H9 (cell line): Measurements from ENCODE around the gene SMIM36. TPM values are rescaled to one million over a fixed set of nuclear protein-coding genes. Genes with fewer than 3 reads are reported as not detected.

Source experiments
- DNase-seq: peaks from one replicate; pipeline ENCODE4 v3.0.0-alpha.2; 2017
- H2AFZ ChIP-seq: one replicate; pipeline ENCODE4 v1.6.1; 2013; ENCODE audit warnings: mild to moderate bottlenecking, low read length, control low read depth, moderate library complexity
- H2AK5ac ChIP-seq: 2 replicates; pipeline ENCODE4 v1.6.1; 2013; ENCODE audit warnings: low read length, control low read depth, mixed read lengths; ENCODE audit not compliant: insufficient read length
- H2BK120ac ChIP-seq: one replicate; pipeline ENCODE4 v1.6.1; 2013; ENCODE audit warnings: low read depth, mild to moderate bottlenecking, low read length, control low read depth, inconsistent platforms; ENCODE audit not compliant: poor library complexity, severe bottlenecking
- H2BK12ac ChIP-seq: 2 replicates; pipeline ENCODE4 v1.6.1; 2013; ENCODE audit warnings: low read length, control low read depth, mixed read lengths, low read depth; ENCODE audit not compliant: insufficient read length
- H2BK15ac ChIP-seq: 2 replicates; pipeline ENCODE4 v1.6.1; 2013; ENCODE audit warnings: low read depth, low read length, control low read depth
- H2BK20ac ChIP-seq: one replicate; pipeline ENCODE4 v1.6.1; 2013; ENCODE audit warnings: low read depth, mild to moderate bottlenecking, low read length, control low read depth, inconsistent platforms; ENCODE audit not compliant: poor library complexity, severe bottlenecking
- H2BK5ac ChIP-seq: 2 replicates; pipeline ENCODE4 v1.6.1; 2013; ENCODE audit warnings: low read length, control low read depth, mixed read lengths; ENCODE audit not compliant: insufficient read length
- H3K14ac ChIP-seq: 2 replicates; pipeline ENCODE4 v1.6.1; 2013; ENCODE audit warnings: low read length, control low read depth; ENCODE audit not compliant: insufficient read depth
- H3K18ac ChIP-seq: 2 replicates; pipeline ENCODE4 v1.6.1; 2013; ENCODE audit warnings: low read depth, mild to moderate bottlenecking, mixed read lengths, low read length, control low read depth; ENCODE audit not compliant: insufficient read length
- H3K23ac ChIP-seq: 2 replicates; pipeline ENCODE4 v1.6.1; 2013; ENCODE audit warnings: low read length, control low read depth, mixed read lengths, low read depth; ENCODE audit not compliant: insufficient read length
- H3K23me2 ChIP-seq: 2 replicates; pipeline ENCODE4 v1.6.1; 2013; ENCODE audit warnings: low read depth, mild to moderate bottlenecking, mixed read lengths, low read length, control low read depth; ENCODE audit not compliant: insufficient read length, poor library complexity, severe bottlenecking
- H3K27ac ChIP-seq: 2 replicates; pipeline ENCODE4 v1.5.1; 2013; ENCODE audit warnings: low read length, control low read depth, mixed read lengths, low read depth; ENCODE audit not compliant: insufficient read length
- H3K27me3 ChIP-seq: 2 replicates; pipeline ENCODE4 v1.6.1; 2013; ENCODE audit warnings: low read length, control low read depth, inconsistent platforms; ENCODE audit not compliant: insufficient read depth
- H3K4ac ChIP-seq: 2 replicates; pipeline ENCODE4 v1.6.1; 2013; ENCODE audit warnings: low read depth, mild to moderate bottlenecking, control low read depth, inconsistent platforms, low read length, moderate library complexity
- H3K4me1 ChIP-seq: 2 replicates; pipeline ENCODE4 v1.6.1; 2013; ENCODE audit warnings: low read length, control low read depth, inconsistent platforms; ENCODE audit not compliant: insufficient read depth
- H3K4me2 ChIP-seq: 2 replicates; pipeline ENCODE4 v1.6.1; 2013; ENCODE audit warnings: low read length, control low read depth, mixed read lengths; ENCODE audit not compliant: insufficient read length, insufficient read depth
- H3K56ac ChIP-seq: 2 replicates; pipeline ENCODE4 v1.6.1; 2013; ENCODE audit warnings: low read depth, mild to moderate bottlenecking, mixed read lengths, low read length, control low read depth; ENCODE audit not compliant: insufficient read length
- H3K79me1 ChIP-seq: 2 replicates; pipeline ENCODE4 v1.6.1; 2013; ENCODE audit warnings: low read depth, mild to moderate bottlenecking, moderate library complexity, low read length, control low read depth, inconsistent platforms; ENCODE audit not compliant: insufficient read depth, poor library complexity, severe bottlenecking
- H3K79me2 ChIP-seq: 2 replicates; pipeline ENCODE4 v1.6.1; 2013; ENCODE audit warnings: low read length, control low read depth, inconsistent platforms; ENCODE audit not compliant: insufficient read depth
- H3K9ac ChIP-seq: 2 replicates; pipeline ENCODE4 v1.6.1; 2013; ENCODE audit warnings: low read length, control low read depth, mixed read lengths; ENCODE audit not compliant: insufficient read length; ENCODE audit errors: extremely low read depth
- H3K9me3 ChIP-seq: one replicate; pipeline ENCODE4 v1.6.1; 2013; ENCODE audit warnings: low read depth, low read length, inconsistent platforms; ENCODE audit not compliant: control insufficient read depth
- H3T11ph ChIP-seq: one replicate; pipeline ENCODE4 v1.6.1; 2013; ENCODE audit warnings: mild to moderate bottlenecking, low read length, control low read depth, inconsistent platforms
- H4K20me1 ChIP-seq: one replicate; pipeline ENCODE4 v1.6.1; 2013; ENCODE audit not compliant: control insufficient read depth, insufficient read length, insufficient read depth
- H4K5ac ChIP-seq: 2 replicates; pipeline ENCODE4 v1.6.1; 2013; ENCODE audit warnings: low read depth, mild to moderate bottlenecking, mixed read lengths, low read length, control low read depth; ENCODE audit not compliant: insufficient read length
- H4K8ac ChIP-seq: replicated peaks from 2 replicates; pipeline ENCODE4 v1.6.1; 2013; ENCODE audit warnings: low read length, control low read depth, mixed read lengths, low read depth; ENCODE audit not compliant: insufficient read length
- H4K91ac ChIP-seq: 2 replicates; pipeline ENCODE4 v1.6.1; 2013; ENCODE audit warnings: low read depth, mild to moderate bottlenecking, moderate library complexity, mixed read lengths, low read length, control low read depth; ENCODE audit not compliant: insufficient read length
- H3K27ac Mint-ChIP-seq, 3 experiments: 2 replicates in 2 of 3; 3 replicates in 1 of 3; pipeline ENCODE4 v1.8.0; 2020 to 2021; ENCODE audit warnings: mixed read lengths in 3 of 3, mild to moderate bottlenecking in 1 of 3, moderate library complexity in 1 of 3
- H3K27me3 Mint-ChIP-seq: 2 replicates; pipeline ENCODE4 v1.8.0; 2021; ENCODE audit warnings: low read depth, mild to moderate bottlenecking, moderate library complexity, mixed read lengths
- H3K36me3 Mint-ChIP-seq, 3 experiments: 2 replicates in 2 of 3; 3 replicates in 1 of 3; pipeline ENCODE4 v1.8.0; 2020 to 2021; ENCODE audit warnings: low read depth in 3 of 3, mixed read lengths in 3 of 3; ENCODE audit not compliant: insufficient read depth in 1 of 3
- H3K4me1 Mint-ChIP-seq, 2 experiments: 2 replicates each; pipeline ENCODE4 v1.8.0; 2020; ENCODE audit warnings: mixed read lengths in 2 of 2
- H3K4me3 Mint-ChIP-seq, 2 experiments: 2 replicates in 1 of 2; 3 replicates in 1 of 2; pipeline ENCODE4 v1.8.0; 2020 to 2021; ENCODE audit warnings: mild to moderate bottlenecking in 2 of 2, mixed read lengths in 2 of 2, moderate library complexity in 1 of 2
- H3K9me3 Mint-ChIP-seq, 2 experiments: 2 replicates in 1 of 2; 3 replicates in 1 of 2; pipeline ENCODE4 v1.8.0; 2020; ENCODE audit warnings: mild to moderate bottlenecking in 2 of 2, mixed read lengths in 2 of 2, moderate library complexity in 1 of 2
- WGBS: extraction: QIAGEN DNeasy Blood & Tissue Kit; methylation state at CpG from one replicate; pipeline ENCODE4 v1.1.7; 2013; ENCODE audit warnings: missing lambda C conversion rate, low lambda C conversion rate, mixed read lengths; ENCODE audit not compliant: insufficient read length; ENCODE audit errors: extremely low coverage; 5-methylcytosine and 5-hydroxymethylcytosine counted together
- total RNA-seq: library from RNA; stranded (reverse); gene quantifications from 2 replicates; pipeline ENCODE4 v1.2.1, GENCODE V29; 2021
- TF ChIP-seq, protein P1 (sequence below): fragments of 200-600 bp; sonication (generic); conservative IDR thresholded peaks from 3 replicates; pipeline ENCODE4 v1.8.0; 2021; ENCODE audit warnings: antibody characterized with exemption, mild to moderate bottlenecking

The SMIM36 gene
- total RNA-seq, 1 experiment from 2014 or later: not detected

DNA sequence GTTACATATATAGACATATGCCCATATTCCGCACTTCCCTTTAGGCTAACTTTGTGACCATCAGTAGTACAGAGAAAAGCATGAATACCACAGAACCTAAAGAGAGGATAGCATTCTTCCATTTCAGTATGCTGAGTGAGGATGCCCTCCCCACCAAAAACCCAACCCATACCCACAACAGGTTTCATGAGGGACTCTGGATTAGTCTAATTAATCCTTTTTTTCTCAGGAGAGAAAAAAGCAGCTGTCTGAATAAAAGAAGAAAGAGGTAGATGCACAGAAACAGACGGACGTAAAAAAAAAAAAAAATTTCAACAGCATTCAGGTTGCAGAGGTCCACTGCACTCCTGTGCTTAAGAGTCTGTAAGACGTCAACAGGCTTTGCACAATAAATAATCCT is 96.3 kb downstream of the SMIM36 start:
- peaks cover 16 to 27% of the 10 kb centered on the region in 2 experiments for H3K4me1 Mint-ChIP-seq
- peaks cover 17% of the 10 kb centered on the region; the same call in 1 of the 2 replicates for H3K79me2 ChIP-seq
- TF ChIP-seq, protein P1, sequence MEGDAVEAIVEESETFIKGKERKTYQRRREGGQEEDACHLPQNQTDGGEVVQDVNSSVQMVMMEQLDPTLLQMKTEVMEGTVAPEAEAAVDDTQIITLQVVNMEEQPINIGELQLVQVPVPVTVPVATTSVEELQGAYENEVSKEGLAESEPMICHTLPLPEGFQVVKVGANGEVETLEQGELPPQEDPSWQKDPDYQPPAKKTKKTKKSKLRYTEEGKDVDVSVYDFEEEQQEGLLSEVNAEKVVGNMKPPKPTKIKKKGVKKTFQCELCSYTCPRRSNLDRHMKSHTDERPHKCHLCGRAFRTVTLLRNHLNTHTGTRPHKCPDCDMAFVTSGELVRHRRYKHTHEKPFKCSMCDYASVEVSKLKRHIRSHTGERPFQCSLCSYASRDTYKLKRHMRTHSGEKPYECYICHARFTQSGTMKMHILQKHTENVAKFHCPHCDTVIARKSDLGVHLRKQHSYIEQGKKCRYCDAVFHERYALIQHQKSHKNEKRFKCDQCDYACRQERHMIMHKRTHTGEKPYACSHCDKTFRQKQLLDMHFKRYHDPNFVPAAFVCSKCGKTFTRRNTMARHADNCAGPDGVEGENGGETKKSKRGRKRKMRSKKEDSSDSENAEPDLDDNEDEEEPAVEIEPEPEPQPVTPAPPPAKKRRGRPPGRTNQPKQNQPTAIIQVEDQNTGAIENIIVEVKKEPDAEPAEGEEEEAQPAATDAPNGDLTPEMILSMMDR: no peak

More for the DNA sequence above, 96.3 kb downstream of the SMIM36 start:
- H3K27me3 Mint-ChIP-seq: no peaks in the 10 kb centered on the region
- no peaks in the 10 kb centered on the region for H3K4me1 ChIP-seq
- no peaks in the 10 kb centered on the region for H3K9me3 ChIP-seq
- DNase-seq: no peak
- no peak overlapping the region for H2BK20ac ChIP-seq
- H4K5ac ChIP-seq: no peak overlapping the region
- H3K4ac ChIP-seq: no peak overlapping the region
- H2BK5ac ChIP-seq: no peak overlapping the region
- no peak overlapping the region for H2AK5ac ChIP-seq
- no peak overlapping the region for H3K18ac ChIP-seq
- H2BK15ac ChIP-seq: no peak overlapping the region
- no peak overlapping the region for H3T11ph ChIP-seq
- peaks cover 45 to 67% (median 48%) of the 10 kb centered on the region in 3 experiments for H3K36me3 Mint-ChIP-seq
- no peak overlapping the region for H2BK12ac ChIP-seq
- peaks cover 9% of the 10 kb centered on the region for H3K79me1 ChIP-seq
- H3K56ac ChIP-seq: no peak overlapping the region
- no peaks in the 10 kb centered on the region for H4K20me1 ChIP-seq
- no peaks in the 10 kb centered on the region for H3K27me3 ChIP-seq
- no peak overlapping the region for H3K27ac ChIP-seq
- H3K14ac ChIP-seq: no peak overlapping the region
- no peak overlapping the region for H4K8ac ChIP-seq
- no peaks in the 10 kb centered on the region for H3K23me2 ChIP-seq
- no peak overlapping the region for H3K4me2 ChIP-seq
- H3K27ac Mint-ChIP-seq: no peak overlapping the region
- WGBS: no CpG with 5 or more reads among the region's 4 CpGs
- no peak overlapping the region for H4K91ac ChIP-seq
- no peak overlapping the region for H3K4me3 Mint-ChIP-seq
- peaks cover 0 to 4% of the 10 kb centered on the region in 2 experiments; a peak in 1 of 5 replicates for H3K9me3 Mint-ChIP-seq
- H3K9ac ChIP-seq: no peak overlapping the region
- no peak overlapping the region for H2BK120ac ChIP-seq
- H3K23ac ChIP-seq: no peak overlapping the region
- H2AFZ ChIP-seq: no peak overlapping the region
